Hepatocyte (in vitro differentiated cells): Measurements from ENCODE around the gene LRRD1. TPM values are rescaled to one million over a fixed set of nuclear protein-coding genes. Genes with fewer than 3 reads are reported as not detected.

ENCODE experiments used
- DNase-seq: peaks from one replicate; pipeline ENCODE4 v3.0.0-alpha.2; 2016; ENCODE audit warnings: low spot score
- H2AFZ ChIP-seq: fragments of 200-600 bp; sonication (generic); 2 replicates; pipeline ENCODE4 v1.6.0; 2016; ENCODE audit warnings: antibody characterized with exemption, mild to moderate bottlenecking
- H3K27ac ChIP-seq: fragments of 200-600 bp; sonication (generic); 2 replicates; pipeline ENCODE4 v1.5.1; 2016; ENCODE audit warnings: mild to moderate bottlenecking
- H3K27me3 ChIP-seq: fragments of 200-600 bp; sonication (generic); 2 replicates; pipeline ENCODE4 v1.6.1; 2016
- H3K36me3 ChIP-seq: fragments of 200-600 bp; sonication (generic); replicated peaks from 2 replicates; pipeline ENCODE4 v1.5.1; 2016; ENCODE audit warnings: low read depth; ENCODE audit not compliant: insufficient read depth
- H3K4me1 ChIP-seq: fragments of 200-600 bp; sonication (generic); 2 replicates; pipeline ENCODE4 v1.5.1; 2016; ENCODE audit warnings: mild to moderate bottlenecking, moderate library complexity; ENCODE audit not compliant: insufficient read depth
- H3K4me2 ChIP-seq: fragments of 200-600 bp; sonication (generic); 2 replicates; pipeline ENCODE4 v1.6.0; 2016
- H3K4me3 ChIP-seq: fragments of 200-600 bp; sonication (generic); 2 replicates; pipeline ENCODE4 v1.5.1; 2016; ENCODE audit warnings: mild to moderate bottlenecking
- H3K79me2 ChIP-seq: fragments of 200-600 bp; sonication (generic); 2 replicates; pipeline ENCODE4 v1.6.0; 2017; ENCODE audit warnings: mild to moderate bottlenecking
- H3K9me2 ChIP-seq: fragments of 200-600 bp; sonication (generic); replicated peaks from 2 replicates; pipeline ENCODE4 v1.6.0; 2017; ENCODE audit warnings: mild to moderate bottlenecking; ENCODE audit not compliant: insufficient read depth
- H3K9me3 ChIP-seq: fragments of 200-600 bp; sonication (generic); 2 replicates; pipeline ENCODE4 v1.5.1; 2016; ENCODE audit warnings: low read depth, mild to moderate bottlenecking
- H4K20me1 ChIP-seq: fragments of 200-600 bp; sonication (generic); 2 replicates; pipeline ENCODE4 v1.6.0; 2016; ENCODE audit warnings: mild to moderate bottlenecking; ENCODE audit not compliant: insufficient read depth, poor library complexity, severe bottlenecking
- CTCF ChIP-seq: fragments of 200-600 bp; sonication (generic); IDR thresholded peaks from 2 replicates; pipeline ENCODE4 v1.5.1; 2016; ENCODE audit warnings: antibody characterized with exemption, mild to moderate bottlenecking; ENCODE audit not compliant: poor library complexity
- EZH2 ChIP-seq: fragments of 200-600 bp; sonication (generic); IDR thresholded peaks from 2 replicates; pipeline ENCODE4 v1.6.1; 2016; ENCODE audit warnings: antibody characterized with exemption, mild to moderate bottlenecking, borderline replicate concordance
- EZH2phosphoT487 ChIP-seq: fragments of 200-600 bp; sonication (generic); IDR thresholded peaks from one replicate; pipeline ENCODE4 v1.6.1; 2018; ENCODE audit warnings: antibody characterized with exemption, mild to moderate bottlenecking, low read depth, moderate library complexity; ENCODE audit not compliant: unreplicated experiment, severe bottlenecking
- WGBS: methylation state at CpG from one replicate; pipeline ENCODE4 v1.1.6; 2016; ENCODE audit warnings: low lambda C conversion rate; ENCODE audit errors: missing lambda C conversion rate; 5-methylcytosine and 5-hydroxymethylcytosine counted together
- polyA plus RNA-seq: library from polyadenylated mRNA; unstranded; fragments of >200 nt; fragmentation: Nextera tagmentation; extraction: Ambion mirVana; gene quantifications from 2 replicates; pipeline ENCODE4 v1.2.1, GENCODE V29; 2016
- total RNA-seq: library from RNA; depleted of rRNA; stranded (reverse); fragments of >200 nt; gene quantifications from 2 replicates; pipeline ENCODE4 v1.2.3, GENCODE V29; 2014

LRRD1 gene
- total and polyA plus RNA-seq, 2 experiments from 2014 or later = 0.77 TPM; not detected in 1

GRCh38 chr7:92141161-92141560 lies 37.8 kb downstream of the LRRD1 start:
- 86% methylated on average over 7 of the region's 7 CpGs for WGBS
- Histone ChIP-seq H3K4me2 (no peak overlapping the region), H3K27ac (no peak overlapping the region), H3K4me3 (no peak overlapping the region), H3K27me3 (no peaks in the 10 kb centered on the region), H4K20me1 (no peaks in the 10 kb centered on the region), H3K79me2 (no peaks in the 10 kb centered on the region), H3K9me3 (no peaks in the 10 kb centered on the region), H3K9me2 (no peaks in the 10 kb centered on the region), H2AFZ (no peak overlapping the region), H3K4me1 (no peaks in the 10 kb centered on the region), H3K36me3 (no peaks in the 10 kb centered on the region)
- DNase-seq = no peak
- TF ChIP-seq CTCF (no peak), EZH2 (no peak), EZH2phosphoT487 (no peak)

- H3K79me2 ChIP-seq = peaks cover 16% of the 10 kb centered on the region
- no peaks in the 10 kb centered on the region for H3K27me3 ChIP-seq
- no peak overlapping the region for H2AFZ ChIP-seq
- H3K4me2 ChIP-seq = no peak overlapping the region
- H4K20me1 ChIP-seq = peaks cover 8% of the 10 kb centered on the region
- H3K9me2 ChIP-seq = no peaks in the 10 kb centered on the region
- DNase-seq = peak; percentile 22
- WGBS = 28% methylated on average over 2 of the region's 2 CpGs
- TF ChIP-seq CTCF = no peak
- no peak for TF ChIP-seq EZH2
- no peak for TF ChIP-seq EZH2phosphoT487
- H3K36me3 ChIP-seq = no peaks in the 10 kb centered on the region
- peak overlapping the region; percentile 35 for H3K27ac ChIP-seq
- H3K4me3 ChIP-seq = no peak overlapping the region
- H3K9me3 ChIP-seq = no peaks in the 10 kb centered on the region
- peaks cover 6% of the 10 kb centered on the region for H3K4me1 ChIP-seq
Observed at GRCh38 chr7:92137557-92137956, 41.4 kb downstream of the LRRD1 start.

GRCh38 chr7:92135052-92135889 lies 43.7 kb downstream of the LRRD1 start:
- H3K9me3 ChIP-seq = no peaks in the 10 kb centered on the region
- WGBS = 13% methylated on average over 21 of the region's 21 CpGs
- peak; percentile 54 for DNase-seq
- H3K27me3 ChIP-seq = no peaks in the 10 kb centered on the region
- peak overlapping the region; percentile 70 for H3K4me3 ChIP-seq
- peaks cover 30% of the 10 kb centered on the region for H4K20me1 ChIP-seq
- H2AFZ ChIP-seq = peak overlapping the region; percentile 77
- TF ChIP-seq EZH2 (no peak), EZH2phosphoT487 (no peak), CTCF (no peak)
- H3K4me2 ChIP-seq = peak overlapping the region; percentile 80
- H3K36me3 ChIP-seq = no peaks in the 10 kb centered on the region
- H3K79me2 ChIP-seq = peaks cover 39% of the 10 kb centered on the region
- H3K4me1 ChIP-seq = peaks cover 6% of the 10 kb centered on the region
- H3K9me2 ChIP-seq = no peaks in the 10 kb centered on the region
- peak overlapping the region; percentile 99 for H3K27ac ChIP-seq
